ENCODE data around the gene LYPD8. TPM values are rescaled to one million over a fixed set of nuclear protein-coding genes. Genes with fewer than 3 reads are reported as not detected.

LYPD8 gene
- total and polyA plus RNA-seq, 9 of the 15 experiments (the other 6 are each of a cell fraction or from before 2014, with no cell fraction given), result 0.50 to 2.1 (median 1.3) TPM

DNA sequence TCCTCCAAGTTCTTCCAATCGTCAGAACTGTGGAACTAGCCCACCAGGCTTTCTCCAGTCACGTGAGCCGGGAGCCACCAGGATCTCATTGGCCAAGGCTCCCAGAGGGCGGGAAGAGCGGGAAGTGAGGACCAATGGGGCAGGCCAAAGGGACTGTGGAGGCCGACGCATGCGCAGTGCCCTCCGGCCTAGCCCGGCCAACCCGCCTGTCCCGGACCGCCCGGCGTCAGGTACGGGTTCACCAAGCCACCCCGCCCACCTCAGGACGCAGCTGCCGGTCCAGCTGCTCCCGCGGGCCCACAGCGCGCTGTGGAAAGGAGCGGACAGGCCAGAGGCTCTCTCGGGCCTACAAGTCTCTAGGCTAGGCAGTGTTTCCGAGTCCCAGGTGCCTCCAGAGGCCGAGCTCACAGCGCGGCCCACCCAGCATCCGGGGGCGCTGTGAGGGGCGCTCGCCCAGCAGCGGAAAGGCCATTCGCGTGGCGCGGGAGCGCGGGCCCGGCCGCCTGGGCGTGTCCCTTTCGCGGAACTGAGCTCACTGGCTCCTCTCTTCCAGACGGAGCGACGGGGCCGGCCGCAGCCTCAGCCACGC is 63.9 kb downstream of the LYPD8 start (continued):
- TF ChIP-seq SIX5 (IDR thresholded peaks at IDR 0.05; ENCODE audit: borderline replicate concordance in 1 of 2, insufficient read depth in 1 of 2, low read depth in 1 of 2, low read length in 2 of 2), result no peak
- TF ChIP-seq CXXC5 (CRISPR knock-in tag; IDR thresholded peaks at IDR 0.05), result peak; percentile 86
- no peak for TF ChIP-seq KAT2B (IDR thresholded peaks at IDR 0.05; ENCODE audit: low read depth, low read length)
- TF ChIP-seq, protein P1, sequence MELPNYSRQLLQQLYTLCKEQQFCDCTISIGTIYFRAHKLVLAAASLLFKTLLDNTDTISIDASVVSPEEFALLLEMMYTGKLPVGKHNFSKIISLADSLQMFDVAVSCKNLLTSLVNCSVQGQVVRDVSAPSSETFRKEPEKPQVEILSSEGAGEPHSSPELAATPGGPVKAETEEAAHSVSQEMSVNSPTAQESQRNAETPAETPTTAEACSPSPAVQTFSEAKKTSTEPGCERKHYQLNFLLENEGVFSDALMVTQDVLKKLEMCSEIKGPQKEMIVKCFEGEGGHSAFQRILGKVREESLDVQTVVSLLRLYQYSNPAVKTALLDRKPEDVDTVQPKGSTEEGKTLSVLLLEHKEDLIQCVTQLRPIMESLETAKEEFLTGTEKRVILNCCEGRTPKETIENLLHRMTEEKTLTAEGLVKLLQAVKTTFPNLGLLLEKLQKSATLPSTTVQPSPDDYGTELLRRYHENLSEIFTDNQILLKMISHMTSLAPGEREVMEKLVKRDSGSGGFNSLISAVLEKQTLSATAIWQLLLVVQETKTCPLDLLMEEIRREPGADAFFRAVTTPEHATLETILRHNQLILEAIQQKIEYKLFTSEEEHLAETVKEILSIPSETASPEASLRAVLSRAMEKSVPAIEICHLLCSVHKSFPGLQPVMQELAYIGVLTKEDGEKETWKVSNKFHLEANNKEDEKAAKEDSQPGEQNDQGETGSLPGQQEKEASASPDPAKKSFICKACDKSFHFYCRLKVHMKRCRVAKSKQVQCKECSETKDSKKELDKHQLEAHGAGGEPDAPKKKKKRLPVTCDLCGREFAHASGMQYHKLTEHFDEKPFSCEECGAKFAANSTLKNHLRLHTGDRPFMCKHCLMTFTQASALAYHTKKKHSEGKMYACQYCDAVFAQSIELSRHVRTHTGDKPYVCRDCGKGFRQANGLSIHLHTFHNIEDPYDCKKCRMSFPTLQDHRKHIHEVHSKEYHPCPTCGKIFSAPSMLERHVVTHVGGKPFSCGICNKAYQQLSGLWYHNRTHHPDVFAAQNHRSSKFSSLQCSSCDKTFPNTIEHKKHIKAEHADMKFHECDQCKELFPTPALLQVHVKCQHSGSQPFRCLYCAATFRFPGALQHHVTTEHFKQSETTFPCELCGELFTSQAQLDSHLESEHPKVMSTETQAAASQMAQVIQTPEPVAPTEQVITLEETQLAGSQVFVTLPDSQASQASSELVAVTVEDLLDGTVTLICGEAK (IDR thresholded peaks at IDR 0.05), result no peak
- TF ChIP-seq, protein P1 (CRISPR knock-in tag; IDR thresholded peaks at IDR 0.05), result peak; percentile 65; the same call in 1 of the 2 replicates
- TF ChIP-seq TCFL5 (CRISPR knock-in tag; conservative IDR thresholded peaks at IDR 0.05), result no peak
- no peak for TF ChIP-seq CHD2 (IDR thresholded peaks at IDR 0.05; ENCODE audit: low read depth, low read length)
- no peak for TF ChIP-seq ZSCAN32 (CRISPR knock-in tag; IDR thresholded peaks at IDR 0.05)
- TF ChIP-seq, protein P2, sequence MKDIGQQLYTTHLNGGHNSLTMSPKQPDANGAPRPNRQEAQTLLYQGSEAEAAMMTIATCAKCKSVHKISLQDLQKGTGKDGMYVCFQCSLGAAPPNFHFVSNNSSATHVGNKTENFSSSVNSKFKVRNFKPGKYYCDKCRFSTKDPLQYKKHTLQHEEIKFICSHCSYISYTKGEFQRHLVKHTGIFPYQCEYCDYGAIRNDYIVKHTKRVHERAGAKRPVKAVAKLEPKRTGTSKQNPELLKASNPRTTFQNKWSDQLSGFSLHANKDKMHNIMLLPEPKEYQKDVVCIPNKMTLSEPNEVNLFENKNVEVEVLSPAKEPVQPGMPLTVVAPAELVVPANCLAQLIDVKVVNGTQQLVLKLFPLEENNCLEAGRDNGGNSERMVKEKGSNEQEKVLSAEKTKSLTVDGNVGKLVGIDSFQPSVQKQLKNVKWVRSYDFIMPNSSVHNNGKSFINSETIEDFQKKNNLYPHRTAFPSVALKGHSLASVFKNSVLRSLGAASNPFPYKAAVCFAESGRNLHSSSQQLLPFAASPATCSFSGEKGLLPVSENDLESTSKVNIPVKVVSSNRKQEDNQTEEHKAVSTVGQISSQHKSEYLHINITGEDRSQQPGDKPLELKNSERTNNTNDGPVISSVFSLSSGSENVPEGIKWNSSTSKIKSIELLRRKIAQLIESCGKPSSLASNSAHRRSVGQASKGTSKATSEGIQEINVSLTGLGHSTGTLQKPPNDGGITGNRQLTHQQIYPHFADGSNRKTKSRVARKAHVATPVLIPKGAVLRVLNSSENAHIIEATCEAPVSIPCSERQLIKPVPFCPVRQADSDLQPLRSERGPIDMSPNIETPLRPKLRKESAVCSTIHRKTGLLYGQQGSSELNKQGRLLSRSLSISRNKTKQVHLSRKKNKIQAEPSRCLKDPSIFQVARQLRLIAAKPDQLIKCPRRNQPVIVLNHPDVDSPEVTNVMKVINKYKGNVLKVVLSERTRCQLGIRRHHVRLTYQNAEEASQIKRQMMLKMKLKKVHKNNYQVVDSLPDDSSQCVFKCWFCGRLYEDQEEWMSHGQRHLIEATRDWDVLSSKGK (CRISPR knock-in tag; IDR thresholded peaks at IDR 0.05), result no peak
- TF ChIP-seq TARDBP (IDR thresholded peaks at IDR 0.05), result no peak
- no peak for TF ChIP-seq FOXJ3 (CRISPR knock-in tag; IDR thresholded peaks at IDR 0.05)
- no peak for TF ChIP-seq POLR2B (IDR thresholded peaks at IDR 0.05; ENCODE audit: low read depth, partially characterized antibody)
- no peak for TF ChIP-seq MCM2 (IDR thresholded peaks at IDR 0.05; ENCODE audit: low read depth)
- TF ChIP-seq FOXA3 (CRISPR knock-in tag; conservative IDR thresholded peaks at IDR 0.05 in 1 of 2, IDR thresholded peaks at IDR 0.05 in 1 of 2), result no peak
- TF ChIP-seq NFE2 (IDR thresholded peaks at IDR 0.05; ENCODE audit: low read depth), result no peak
- TF ChIP-seq NFYB (IDR thresholded peaks at IDR 0.05; ENCODE audit: extremely low read depth, insufficient read length), result peak; percentile 84

Data from K562 (cell line).